CD4-positive, alpha-beta T cell (primary cell): ENCODE measurements around the gene SPC24. TPM values are rescaled to one million over a fixed set of nuclear protein-coding genes. Genes with fewer than 3 reads are reported as not detected.

Source experiments
- ATAC-seq: fragments of 200-7000 bp; cut with Tn5 transposase; one replicate; pipeline ENCODE4 v1.10.0; 2022; ENCODE audit warnings: mild to moderate bottlenecking; ENCODE audit not compliant: poor library complexity
- CTCF ChIA-PET: fragments of 350-600 bp; sonication (Branson Sonifier 250); formaldehyde crosslinking; loops from one replicate; lab custom pipeline; 2021; ENCODE audit warnings: antibody characterized with exemption, inconsistent platforms; lab: Charles Lee
- POLR2A ChIA-PET: fragments of 350-600 bp; sonication (Branson Sonifier 250); formaldehyde crosslinking; loops from one replicate; lab custom pipeline; 2021; ENCODE audit warnings: antibody characterized with exemption, inconsistent platforms; lab: Charles Lee
- DNase-seq, 14 experiments: peaks; one replicate each; pipeline ENCODE4 v3.0.0-alpha.2; 2013 to 2020; ENCODE audit warnings: mixed read lengths in 2 of 14
- H3K27ac ChIP-seq, 2 donors: one replicate each; pipeline versions ENCODE4 v1.5.1 to v1.7.0; 2013; ENCODE audit warnings: low read length in 2 of 2, low read depth in 1 of 2, mild to moderate bottlenecking in 1 of 2
- H3K27me3 ChIP-seq, 2 experiments: 1 replicate in 1 of 2; 2 replicates in 1 of 2; pipeline versions ENCODE4 v1.6.1 to v1.7.0; 2013; ENCODE audit warnings: low read length in 2 of 2, control low read depth in 1 of 2, mild to moderate bottlenecking in 1 of 2, moderate library complexity in 1 of 2; ENCODE audit not compliant: insufficient read depth in 2 of 2, control insufficient read depth in 1 of 2
- H3K36me3 ChIP-seq: one replicate; pipeline ENCODE4 v1.6.1; 2013; ENCODE audit warnings: low read length, control low read depth; ENCODE audit not compliant: insufficient read depth
- H3K4me1 ChIP-seq: one replicate; pipeline ENCODE4 v1.6.1; 2013; ENCODE audit warnings: low read length, control low read depth; ENCODE audit not compliant: insufficient read depth
- H3K4me3 ChIP-seq: one replicate; pipeline ENCODE4 v1.5.1; 2013; ENCODE audit warnings: mild to moderate bottlenecking, low read length, moderate library complexity
- H3K9me3 ChIP-seq, 2 experiments: 1 replicate in 1 of 2; 2 replicates in 1 of 2; pipeline versions ENCODE4 v1.6.1 to v1.7.0; 2013; ENCODE audit warnings: low read length in 2 of 2, mild to moderate bottlenecking in 2 of 2, control low read depth in 1 of 2, moderate library complexity in 1 of 2; ENCODE audit not compliant: control insufficient read depth in 1 of 2, insufficient read depth in 1 of 2
- H3K27ac Mint-ChIP-seq: one replicate; pipeline ENCODE4 v1.8.0; 2020; ENCODE audit warnings: mixed read lengths
- H3K27me3 Mint-ChIP-seq: one replicate; pipeline ENCODE4 v1.8.0; 2021; ENCODE audit warnings: mixed read lengths
- H3K36me3 Mint-ChIP-seq: one replicate; pipeline ENCODE4 v1.8.0; 2021; ENCODE audit warnings: low read depth, mixed read lengths
- H3K4me1 Mint-ChIP-seq: one replicate; pipeline ENCODE4 v1.8.0; 2021; ENCODE audit warnings: low read depth, mixed read lengths
- H3K4me3 Mint-ChIP-seq: one replicate; pipeline ENCODE4 v1.8.0; 2020; ENCODE audit warnings: mild to moderate bottlenecking, mixed read lengths
- H3K9me3 Mint-ChIP-seq: one replicate; pipeline ENCODE4 v1.8.0; 2020; ENCODE audit warnings: mixed read lengths
- intact Hi-C, 2 experiments: fragments of 100-400 bp; cut with DNase I in 1 of 2; cut with micrococcal nuclease in 1 of 2; formaldehyde crosslinking; loops; one replicate each; pipeline versions ENCODE4 v1.15.1 to v1.9.0; 2023 to 2025; cut with DNase I, micrococcal nuclease
- total RNA-seq, 174 experiments: library from RNA in 2 of 174; stranded (reverse) in 2 of 174; gene quantifications; one replicate each; pipeline ENCODE4 v1.2.3 and lab custom pipeline; 2021 to 2026
- TF ChIP-seq, protein P1 (sequence below): fragments of 200-600 bp; IDR thresholded peaks from one replicate; pipeline ENCODE4 v1.8.0; 2022; ENCODE audit warnings: antibody characterized with exemption, mild to moderate bottlenecking

Gene SPC24
- total RNA-seq, 2 experiments from 2014 or later, result 0.59 to 1.5 TPM

DNA sequence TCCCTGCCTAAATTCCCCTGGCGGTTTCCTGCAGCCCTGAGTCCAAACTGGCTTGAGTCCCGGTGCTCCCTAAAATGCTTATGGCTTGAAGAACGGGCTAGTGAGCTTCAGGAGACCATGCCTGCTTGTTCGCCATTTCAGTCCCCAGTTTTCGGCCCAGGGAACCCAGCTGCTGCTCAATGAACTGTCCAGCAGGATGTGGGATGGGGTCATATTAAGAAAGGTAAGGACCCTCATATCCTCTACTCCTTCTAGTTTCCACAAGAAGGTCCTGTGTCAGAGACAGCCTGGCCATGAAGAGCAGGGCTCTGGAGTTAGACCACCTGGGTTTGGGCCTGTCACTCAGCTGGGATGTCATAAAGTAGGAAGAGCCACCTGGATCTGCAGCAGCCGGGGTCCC lies 17.0 kb upstream of the SPC24 start:
- Histone ChIP-seq H3K9me3 (peaks cover 0 to 4% of the 10 kb centered on the region in 2 experiments), H3K27me3 (no peaks in the 10 kb centered on the region), H3K4me3 (no peak overlapping the region), H3K27ac (no peak overlapping the region), H3K4me1 (no peaks in the 10 kb centered on the region), H3K36me3 (no peaks in the 10 kb centered on the region)
- TF ChIP-seq, protein P1, sequence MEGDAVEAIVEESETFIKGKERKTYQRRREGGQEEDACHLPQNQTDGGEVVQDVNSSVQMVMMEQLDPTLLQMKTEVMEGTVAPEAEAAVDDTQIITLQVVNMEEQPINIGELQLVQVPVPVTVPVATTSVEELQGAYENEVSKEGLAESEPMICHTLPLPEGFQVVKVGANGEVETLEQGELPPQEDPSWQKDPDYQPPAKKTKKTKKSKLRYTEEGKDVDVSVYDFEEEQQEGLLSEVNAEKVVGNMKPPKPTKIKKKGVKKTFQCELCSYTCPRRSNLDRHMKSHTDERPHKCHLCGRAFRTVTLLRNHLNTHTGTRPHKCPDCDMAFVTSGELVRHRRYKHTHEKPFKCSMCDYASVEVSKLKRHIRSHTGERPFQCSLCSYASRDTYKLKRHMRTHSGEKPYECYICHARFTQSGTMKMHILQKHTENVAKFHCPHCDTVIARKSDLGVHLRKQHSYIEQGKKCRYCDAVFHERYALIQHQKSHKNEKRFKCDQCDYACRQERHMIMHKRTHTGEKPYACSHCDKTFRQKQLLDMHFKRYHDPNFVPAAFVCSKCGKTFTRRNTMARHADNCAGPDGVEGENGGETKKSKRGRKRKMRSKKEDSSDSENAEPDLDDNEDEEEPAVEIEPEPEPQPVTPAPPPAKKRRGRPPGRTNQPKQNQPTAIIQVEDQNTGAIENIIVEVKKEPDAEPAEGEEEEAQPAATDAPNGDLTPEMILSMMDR, result no peak
- peaks cover under 1% of the 10 kb centered on the region for H3K27me3 Mint-ChIP-seq
- no peaks in the 10 kb centered on the region for H3K4me1 Mint-ChIP-seq
- H3K4me3 Mint-ChIP-seq, result no peak overlapping the region
- H3K36me3 Mint-ChIP-seq, result no peaks in the 10 kb centered on the region
- no peak overlapping the region for H3K27ac Mint-ChIP-seq
- ATAC-seq, result no peak
- ChIA-PET CTCF (no interaction called here), POLR2A (no interaction called here)
- DNase-seq, result no peak
- intact Hi-C loops, result no loop called here
- no peaks in the 10 kb centered on the region for H3K9me3 Mint-ChIP-seq

GRCh38 chr19:11171144-11171543 lies 15.6 kb upstream of the SPC24 start:
- ChIA-PET CTCF (no interaction called here), POLR2A (no interaction called here)
- no peak for ATAC-seq

DNA sequence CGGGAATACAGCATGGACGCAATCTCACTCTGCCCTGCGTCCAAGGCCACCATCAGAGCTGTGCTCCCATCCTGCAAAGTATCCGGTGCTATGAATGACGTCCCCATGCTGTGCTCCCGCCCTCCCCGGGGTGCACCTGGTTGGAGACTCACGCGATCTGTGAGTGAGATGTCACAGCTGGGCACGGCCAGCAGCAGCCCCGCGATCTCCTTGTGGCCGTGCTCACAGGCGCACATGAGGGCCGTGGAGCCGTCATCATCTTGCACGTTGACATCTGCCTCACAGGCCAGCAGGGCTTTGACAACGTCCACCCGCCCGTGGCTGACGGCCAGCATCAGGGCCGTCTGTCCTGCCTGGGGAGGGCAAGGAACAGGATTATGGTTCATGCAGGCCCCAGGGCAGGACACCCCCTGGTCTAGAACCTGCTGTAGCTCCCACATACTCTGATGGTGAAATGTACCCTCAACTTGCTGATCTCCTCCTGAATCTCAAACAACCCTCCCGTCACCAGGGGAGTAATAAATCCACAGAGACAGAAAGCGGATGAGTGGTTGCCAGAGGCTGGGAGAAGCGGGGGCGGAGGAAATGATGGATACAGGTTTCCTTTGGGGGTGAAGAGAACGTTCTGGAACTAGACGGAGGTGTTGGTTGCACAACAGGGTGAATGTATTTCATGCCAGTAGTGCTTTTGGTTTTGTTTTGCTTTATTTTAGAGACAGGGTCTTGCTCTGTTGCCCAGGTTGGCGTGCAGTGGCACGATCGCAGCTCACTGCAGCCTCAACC lies 14.5 kb upstream of the SPC24 start:
- Mint-ChIP-seq H3K9me3 (no peaks in the 10 kb centered on the region), H3K36me3 (no peaks in the 10 kb centered on the region), H3K27ac (no peak overlapping the region), H3K4me1 (no peaks in the 10 kb centered on the region), H3K4me3 (no peak overlapping the region), H3K27me3 (no peaks in the 10 kb centered on the region)
- Histone ChIP-seq H3K4me1 (no peaks in the 10 kb centered on the region), H3K36me3 (no peaks in the 10 kb centered on the region), H3K27ac (no peak overlapping the region), H3K4me3 (no peak overlapping the region), H3K9me3 (peaks cover 0 to 4% of the 10 kb centered on the region in 2 experiments), H3K27me3 (no peaks in the 10 kb centered on the region)
- CTCF ChIA-PET, result no interaction called here
- intact Hi-C loops, result no loop called here
- no peak for DNase-seq
- POLR2A ChIA-PET, result no interaction called here
- TF ChIP-seq, protein P1, result no peak
- no peak for ATAC-seq

More at GRCh38 chr19:11171144-11171543, 15.6 kb upstream of the SPC24 start:
- no peaks in the 10 kb centered on the region for H3K4me1 Mint-ChIP-seq
- H3K36me3 Mint-ChIP-seq, result no peaks in the 10 kb centered on the region
- no peaks in the 10 kb centered on the region for H3K36me3 ChIP-seq
- H3K27ac ChIP-seq, result no peak overlapping the region
- H3K4me1 ChIP-seq, result no peaks in the 10 kb centered on the region
- no peak overlapping the region for H3K27ac Mint-ChIP-seq
- H3K27me3 Mint-ChIP-seq, result no peaks in the 10 kb centered on the region
- no peaks in the 10 kb centered on the region for H3K27me3 ChIP-seq
- H3K9me3 ChIP-seq, result peaks cover 0 to 4% of the 10 kb centered on the region in 2 experiments
- intact Hi-C loops, result no loop called here
- DNase-seq, result no peak
- no peak overlapping the region for H3K4me3 ChIP-seq
- H3K4me3 Mint-ChIP-seq, result no peak overlapping the region
- TF ChIP-seq, protein P1, result no peak
- no peaks in the 10 kb centered on the region for H3K9me3 Mint-ChIP-seq
